ENCODE measurements around the gene CDC42EP5. TPM values are rescaled to one million over a fixed set of nuclear protein-coding genes. Genes with fewer than 3 reads are reported as not detected.

CDC42EP5 gene
- total RNA-seq, 6 donors from 2014 or later = 11.1 to 40.4 (median 20.6) TPM

DNA sequence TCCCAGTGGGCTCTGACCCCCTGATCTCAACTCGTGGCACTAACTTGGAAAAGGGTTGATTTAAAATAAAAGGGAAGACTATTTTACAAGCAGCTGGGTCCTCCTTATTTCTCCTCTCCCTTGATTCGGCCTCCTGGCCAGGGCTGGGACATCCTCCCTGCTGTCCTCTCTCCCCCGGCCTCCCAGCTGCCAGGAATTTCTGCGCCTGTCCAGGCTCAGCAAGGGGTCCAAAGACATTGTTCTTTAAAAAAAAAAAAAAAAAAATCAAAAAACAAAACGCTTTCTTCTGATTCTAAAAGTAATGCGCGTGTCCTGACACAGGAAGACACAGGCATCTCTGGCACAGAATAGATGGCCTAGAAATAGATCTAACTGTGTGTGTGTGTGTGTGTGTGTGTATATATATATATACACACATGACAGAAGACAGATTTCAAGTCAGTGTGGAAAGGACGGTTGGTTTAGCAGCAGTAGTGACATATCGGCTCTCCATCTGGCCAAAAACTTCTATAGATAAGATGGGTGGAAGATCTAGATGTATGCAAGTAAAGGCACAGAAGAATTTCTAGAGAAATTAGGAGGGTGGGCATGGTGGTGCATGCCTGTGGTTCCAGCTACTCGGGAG lies 36.4 kb downstream of the CDC42EP5 start:
- DNase-seq = no peak
- Histone ChIP-seq H3K9me3 (no peaks in the 10 kb centered on the region), H3K27me3 (no peaks in the 10 kb centered on the region), H3K4me1 (peaks cover 0 to 23% (median 9%) of the 10 kb centered on the region in 4 donors), H3K36me3 (peaks cover 0 to 8% (median 3%) of the 10 kb centered on the region in 4 donors), H3K27ac (peak overlapping the region in 1 of 4 donors; percentile 27), H3K4me3 (no peak overlapping the region)
- 83 to 86% methylated on average over 10 of the region's 10 CpGs for WGBS, 2 donors
- ATAC-seq (ENCODE audit: low FRiP score in 2 of 2) = no peak
- no peak for TF ChIP-seq POLR2AphosphoS5 (IDR thresholded peaks at IDR 0.05)
- TF ChIP-seq, protein P1, sequence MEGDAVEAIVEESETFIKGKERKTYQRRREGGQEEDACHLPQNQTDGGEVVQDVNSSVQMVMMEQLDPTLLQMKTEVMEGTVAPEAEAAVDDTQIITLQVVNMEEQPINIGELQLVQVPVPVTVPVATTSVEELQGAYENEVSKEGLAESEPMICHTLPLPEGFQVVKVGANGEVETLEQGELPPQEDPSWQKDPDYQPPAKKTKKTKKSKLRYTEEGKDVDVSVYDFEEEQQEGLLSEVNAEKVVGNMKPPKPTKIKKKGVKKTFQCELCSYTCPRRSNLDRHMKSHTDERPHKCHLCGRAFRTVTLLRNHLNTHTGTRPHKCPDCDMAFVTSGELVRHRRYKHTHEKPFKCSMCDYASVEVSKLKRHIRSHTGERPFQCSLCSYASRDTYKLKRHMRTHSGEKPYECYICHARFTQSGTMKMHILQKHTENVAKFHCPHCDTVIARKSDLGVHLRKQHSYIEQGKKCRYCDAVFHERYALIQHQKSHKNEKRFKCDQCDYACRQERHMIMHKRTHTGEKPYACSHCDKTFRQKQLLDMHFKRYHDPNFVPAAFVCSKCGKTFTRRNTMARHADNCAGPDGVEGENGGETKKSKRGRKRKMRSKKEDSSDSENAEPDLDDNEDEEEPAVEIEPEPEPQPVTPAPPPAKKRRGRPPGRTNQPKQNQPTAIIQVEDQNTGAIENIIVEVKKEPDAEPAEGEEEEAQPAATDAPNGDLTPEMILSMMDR (IDR thresholded peaks at IDR 0.05) = no peak
- TF ChIP-seq EP300 (IDR thresholded peaks at IDR 0.05) = no peak
- TF ChIP-seq POLR2A (IDR thresholded peaks at IDR 0.05) = no peak

DNA sequence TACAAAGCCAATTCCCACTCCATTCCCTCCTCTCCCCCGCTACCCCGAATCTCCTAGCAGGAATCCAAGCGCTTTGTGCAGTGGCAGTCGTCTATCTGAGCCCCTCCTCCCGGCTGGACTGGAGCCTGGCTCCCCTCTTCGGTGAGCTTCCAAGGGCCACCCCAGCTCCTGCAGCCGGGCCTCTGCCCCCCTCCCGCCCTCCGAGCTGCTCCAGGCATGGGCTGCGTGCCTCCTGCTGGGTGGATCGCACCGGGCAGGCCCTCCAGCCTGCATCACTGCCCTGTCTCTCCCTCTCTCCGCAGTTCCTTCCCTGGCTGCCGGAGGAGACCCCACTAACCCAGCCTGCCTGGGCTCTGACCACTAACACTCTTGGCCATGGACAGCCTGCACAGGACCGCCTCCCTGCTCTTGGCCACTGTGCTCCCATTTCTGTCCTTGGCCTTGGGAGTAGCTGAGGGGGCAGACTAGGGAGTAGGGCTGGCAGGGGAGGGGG lies 37.0 kb downstream of the CDC42EP5 start:
- no peaks in the 10 kb centered on the region for H3K9me3 ChIP-seq
- H3K4me1 ChIP-seq = peaks cover 6 to 30% (median 14%) of the 10 kb centered on the region in 4 donors
- H3K36me3 ChIP-seq = peaks cover 0 to 6% (median 2%) of the 10 kb centered on the region in 4 donors
- ATAC-seq (ENCODE audit: low FRiP score in 2 of 2) = no peak
- WGBS, 2 donors = 56 to 61% methylated on average over 9 to 10 of the region's 15 CpGs
- no peaks in the 10 kb centered on the region for H3K27me3 ChIP-seq
- DNase-seq = peak in 1 of 2 donors; percentile 60
- H3K27ac ChIP-seq = peak overlapping the region in 1 of 4 donors; percentile 27
- no peak for TF ChIP-seq EP300 (IDR thresholded peaks at IDR 0.05)
- no peak for TF ChIP-seq POLR2A (IDR thresholded peaks at IDR 0.05)
- TF ChIP-seq, protein P1 (IDR thresholded peaks at IDR 0.05) = no peak
- no peak for TF ChIP-seq POLR2AphosphoS5 (IDR thresholded peaks at IDR 0.05)
- H3K4me3 ChIP-seq = no peak overlapping the region

DNA sequence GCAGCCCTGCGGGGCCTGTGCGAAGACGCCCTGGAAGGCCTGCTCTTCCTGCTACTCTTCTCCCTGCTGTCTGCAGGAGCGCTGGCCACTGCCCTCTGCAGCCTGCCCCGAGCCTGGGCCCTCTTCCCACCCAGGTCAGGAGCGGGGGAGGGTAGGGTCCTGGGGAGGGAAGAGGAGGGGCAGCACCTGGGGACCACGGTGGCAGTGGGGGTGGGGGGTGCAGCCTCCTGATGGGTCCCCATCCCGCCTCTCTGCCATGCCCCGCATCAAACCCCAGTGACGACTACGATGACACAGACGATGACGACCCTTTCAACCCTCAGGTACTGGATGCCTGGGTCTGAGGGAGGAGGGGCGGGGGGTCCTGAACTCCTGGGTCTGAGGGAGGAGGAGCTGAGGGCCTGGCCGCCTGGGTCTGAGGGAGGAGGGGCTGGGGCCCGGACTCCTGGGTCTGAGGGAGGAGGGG lies 37.5 kb downstream of the CDC42EP5 start:
- Histone ChIP-seq H3K27me3 (peaks cover 0 to 3% (median under 1%) of the 10 kb centered on the region in 4 donors), H3K4me1 (peaks cover 11 to 35% (median 19%) of the 10 kb centered on the region in 4 donors), H3K27ac (no peak overlapping the region), H3K36me3 (peaks cover 0 to 6% (median under 1%) of the 10 kb centered on the region in 4 donors), H3K9me3 (no peaks in the 10 kb centered on the region), H3K4me3 (no peak overlapping the region)
- no peak for ATAC-seq (ENCODE audit: low FRiP score in 2 of 2)
- TF ChIP-seq EP300 (IDR thresholded peaks at IDR 0.05) (no peak), POLR2A (IDR thresholded peaks at IDR 0.05) (no peak), POLR2AphosphoS5 (IDR thresholded peaks at IDR 0.05) (no peak)
- TF ChIP-seq, protein P1 (IDR thresholded peaks at IDR 0.05) = no peak
- WGBS, 2 donors = 45 to 65% methylated on average over 7 to 16 of the region's 16 CpGs
- peak in 1 of 2 donors; percentile 51 for DNase-seq

DNA sequence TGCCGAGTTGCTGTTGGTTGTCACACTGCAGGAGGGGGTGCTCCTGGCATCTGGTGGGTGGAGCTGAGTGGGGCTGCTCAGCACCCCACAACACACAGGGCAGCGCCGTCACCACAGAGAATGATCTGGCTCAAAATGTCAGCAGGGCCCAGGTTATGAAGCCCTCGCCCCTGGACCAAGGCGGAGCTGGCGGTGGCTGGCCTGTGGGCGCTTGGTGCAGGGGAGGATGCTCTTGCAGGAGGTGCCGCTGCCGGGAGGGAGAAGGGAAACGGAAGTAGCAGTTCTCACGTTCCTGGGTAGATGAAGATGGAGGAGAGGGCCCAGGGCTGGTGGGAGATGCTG lies 38.3 kb downstream of the CDC42EP5 start:
- WGBS, 2 donors = 27 to 73% methylated on average over 8 to 11 of the region's 11 CpGs
- DNase-seq (peak in 1 of 2 donors; percentile 58), ATAC-seq (ENCODE audit: low FRiP score in 2 of 2) (no peak)
- Histone ChIP-seq H3K36me3 (peaks cover 0 to 6% (median 0%) of the 10 kb centered on the region in 4 donors), H3K27me3 (peaks cover 0 to 9% (median 2%) of the 10 kb centered on the region in 4 donors), H3K9me3 (no peaks in the 10 kb centered on the region), H3K27ac (no peak overlapping the region), H3K4me3 (no peak overlapping the region), H3K4me1 (peaks cover 17 to 42% (median 24%) of the 10 kb centered on the region in 4 donors)
- TF ChIP-seq POLR2A (IDR thresholded peaks at IDR 0.05) (no peak), POLR2AphosphoS5 (IDR thresholded peaks at IDR 0.05) (no peak), EP300 (IDR thresholded peaks at IDR 0.05) (no peak)
- TF ChIP-seq, protein P1 (IDR thresholded peaks at IDR 0.05) = no peak

Data from upper lobe of left lung (tissue), 6 donors.